Central memory CD8-positive, alpha-beta T cell (primary cell): Measurements from ENCODE around the gene SPRED2.
A peak's percentile ranks its signal among the peaks of the same experiment; 100 is the strongest.

Source experiments
- ATAC-seq: fragments of 150-1000 bp; cut with Tn5 transposase; replicated peaks from 2 replicates; pipeline ENCODE4 v1.10.0; 2022; ENCODE audit warnings: mild to moderate bottlenecking, moderate FRiP score, moderate number of reproducible peaks; ENCODE audit not compliant: poor library complexity, severe bottlenecking; ENCODE audit errors: extremely low read depth
- DNase-seq, 2 donors: peaks; one replicate each; pipeline ENCODE4 v3.0.0; 2021; ENCODE audit warnings: low spot score in 2 of 2
- H3K27ac Mint-ChIP-seq: one replicate; pipeline ENCODE4 v1.8.0; 2022; ENCODE audit warnings: low read depth, mild to moderate bottlenecking, moderate library complexity, mixed read lengths
- H3K27me3 Mint-ChIP-seq: one replicate; pipeline ENCODE4 v1.8.0; 2022; ENCODE audit warnings: mixed read lengths
- H3K36me3 Mint-ChIP-seq: one replicate; pipeline ENCODE4 v1.8.0; 2022; ENCODE audit warnings: mild to moderate bottlenecking, moderate library complexity, mixed read lengths; ENCODE audit not compliant: insufficient read depth
- H3K4me1 Mint-ChIP-seq: one replicate; pipeline ENCODE4 v1.8.0; 2022; ENCODE audit warnings: mixed read lengths
- H3K4me3 Mint-ChIP-seq: one replicate; pipeline ENCODE4 v1.8.0; 2022; ENCODE audit warnings: mild to moderate bottlenecking, moderate library complexity, mixed read lengths
- H3K9me3 Mint-ChIP-seq: one replicate; pipeline ENCODE4 v1.8.0; 2022; ENCODE audit warnings: mixed read lengths

SPRED2 gene

DNA sequence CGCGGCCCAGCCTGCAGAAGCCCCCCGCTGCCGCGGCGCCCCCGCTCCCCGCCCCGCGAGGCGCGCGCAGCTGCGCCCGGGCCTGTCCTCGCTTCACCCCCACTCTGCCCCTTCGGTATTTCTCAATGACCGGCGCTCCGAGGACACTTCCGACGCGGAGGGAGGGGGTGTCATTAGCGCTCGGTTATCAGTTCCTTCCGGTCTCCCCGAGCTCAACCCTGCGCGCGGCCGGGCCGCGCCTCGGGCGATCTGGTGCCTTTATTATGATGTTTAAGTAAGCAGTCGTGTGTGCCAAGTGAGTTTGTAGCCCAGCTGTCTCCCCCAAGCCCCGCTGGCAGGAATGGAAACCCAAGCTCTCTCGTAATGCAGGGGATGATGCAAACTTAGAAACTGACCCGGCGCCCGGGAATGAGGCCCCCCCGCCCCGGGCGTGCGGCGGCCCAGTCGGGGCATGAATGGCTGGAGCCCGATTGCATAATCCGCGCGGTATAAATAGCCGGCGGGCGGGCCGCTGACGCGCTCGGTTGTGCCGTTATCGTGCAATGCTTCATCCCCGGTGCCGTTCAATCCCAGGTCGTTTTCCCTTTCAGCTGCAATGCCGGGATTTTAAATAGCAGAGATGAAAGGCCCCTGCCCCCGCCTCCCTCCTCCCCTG is 3.9 kb upstream of the SPRED2 start:
- ATAC-seq = peak; percentile 26
- peaks cover 33% of the 10 kb centered on the region for H3K27me3 Mint-ChIP-seq

GRCh38 chr2:65435625-65436168 is 3.3 kb upstream of the SPRED2 start:
- no peaks in the 10 kb centered on the region for H3K9me3 Mint-ChIP-seq
- DNase-seq (no peak), ATAC-seq (no peak)
- H3K4me1 Mint-ChIP-seq = peaks cover 29% of the 10 kb centered on the region
- peaks cover 2% of the 10 kb centered on the region for H3K36me3 Mint-ChIP-seq
- H3K27ac Mint-ChIP-seq = no peak overlapping the region
- peak overlapping the region; percentile 95 for H3K4me3 Mint-ChIP-seq
- H3K27me3 Mint-ChIP-seq = peaks cover 33% of the 10 kb centered on the region

More for the DNA sequence above, 3.9 kb upstream of the SPRED2 start:
- H3K36me3 Mint-ChIP-seq = peaks cover 2% of the 10 kb centered on the region
- H3K4me1 Mint-ChIP-seq = peaks cover 27% of the 10 kb centered on the region
- H3K9me3 Mint-ChIP-seq = no peaks in the 10 kb centered on the region
- peak overlapping the region; percentile 95 for H3K4me3 Mint-ChIP-seq
- DNase-seq = no peak
- H3K27ac Mint-ChIP-seq = no peak overlapping the region

DNA sequence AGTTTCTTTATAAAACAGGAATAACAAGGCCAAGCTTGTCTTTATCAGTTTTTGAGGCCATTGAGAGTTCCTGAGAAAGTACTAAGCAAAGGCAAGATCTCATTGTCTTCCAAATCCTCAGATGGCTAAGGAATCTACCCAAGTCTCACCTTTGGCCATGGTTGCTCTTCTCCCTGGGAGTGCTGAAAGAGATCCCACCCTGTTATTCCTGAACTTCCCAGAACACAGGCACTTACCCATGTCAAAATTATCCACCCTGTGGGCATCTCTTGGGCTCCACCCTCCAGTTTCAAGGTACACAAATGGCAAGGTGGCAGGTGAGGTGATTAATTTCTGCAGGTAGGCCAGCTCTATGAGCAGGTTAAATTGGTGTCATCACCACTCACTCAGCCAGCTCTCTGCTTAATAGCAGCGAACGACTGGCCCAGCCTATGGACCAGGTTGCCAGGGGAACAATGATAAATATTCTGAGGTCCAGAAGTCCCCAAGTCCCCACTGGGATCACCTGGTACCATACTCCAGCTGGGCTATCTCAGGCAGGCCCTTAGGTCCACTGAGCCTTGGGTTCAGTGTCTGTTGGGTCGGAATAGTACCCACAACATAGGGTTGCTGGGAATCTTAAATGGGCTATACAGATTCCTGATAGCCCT is 2.3 kb upstream of the SPRED2 start:
- Mint-ChIP-seq H3K4me1 (peaks cover 33% of the 10 kb centered on the region), H3K36me3 (peaks cover 5% of the 10 kb centered on the region), H3K27me3 (peaks cover 33% of the 10 kb centered on the region), H3K27ac (no peak overlapping the region), H3K9me3 (no peaks in the 10 kb centered on the region), H3K4me3 (peak overlapping the region; percentile 95)
- no peak for DNase-seq
- ATAC-seq = no peak

DNA sequence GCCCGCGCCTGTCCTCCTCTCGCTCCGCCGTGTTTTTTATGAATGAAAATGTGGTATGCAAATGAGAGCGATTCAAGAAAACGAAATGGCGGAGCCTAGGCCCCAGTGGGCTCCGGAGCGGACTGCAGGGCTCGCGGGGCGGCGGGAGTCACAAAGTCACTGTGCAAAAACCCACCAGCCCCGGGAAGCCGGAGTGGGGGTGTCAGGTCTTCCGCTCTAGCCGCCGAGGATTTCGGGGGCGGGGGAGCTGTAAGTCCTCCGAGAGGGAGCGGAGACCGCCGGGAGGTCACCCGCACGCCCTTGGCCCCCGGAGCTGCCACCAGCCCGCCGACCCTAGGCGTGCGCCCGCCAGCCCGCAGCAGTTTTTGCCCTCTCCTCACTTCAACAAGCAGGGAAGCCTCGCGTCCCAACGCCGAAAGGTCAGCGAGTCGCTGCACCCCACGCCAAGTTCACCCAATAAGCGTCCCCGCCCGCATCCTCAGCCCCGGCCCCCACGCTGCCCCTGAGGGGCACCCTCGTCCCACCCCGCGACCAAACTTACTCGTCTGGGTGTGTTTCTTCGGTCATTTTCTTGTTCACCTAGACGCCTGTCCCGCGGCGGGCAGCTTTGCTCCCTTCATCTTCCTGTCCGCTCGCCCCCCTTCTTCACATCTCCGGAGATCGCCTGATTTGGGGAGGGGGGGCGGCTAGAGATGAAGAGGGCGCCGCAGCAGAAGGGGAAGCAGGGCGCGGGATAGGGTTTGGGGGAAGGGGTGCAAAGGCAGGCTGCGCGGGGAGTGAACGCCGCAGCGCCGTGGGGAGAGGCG is 775 bp downstream of the SPRED2 start:
- H3K27me3 Mint-ChIP-seq = peaks cover 24% of the 10 kb centered on the region
- H3K36me3 Mint-ChIP-seq = peaks cover 5% of the 10 kb centered on the region
- H3K27ac Mint-ChIP-seq = peak overlapping the region; percentile 90
- H3K4me1 Mint-ChIP-seq = peaks cover 29% of the 10 kb centered on the region
- DNase-seq (peak; percentile 31), ATAC-seq (peak; percentile 59)
- H3K4me3 Mint-ChIP-seq = peak overlapping the region; percentile 92
- no peaks in the 10 kb centered on the region for H3K9me3 Mint-ChIP-seq

- ATAC-seq (peak; percentile 73), DNase-seq (peak; percentile 38 to 57)
- peak overlapping the region; percentile 8 for H3K27ac Mint-ChIP-seq
- peaks cover 21% of the 10 kb centered on the region for H3K4me1 Mint-ChIP-seq
- peak overlapping the region; percentile 92 for H3K4me3 Mint-ChIP-seq
- H3K27me3 Mint-ChIP-seq = peaks cover 16% of the 10 kb centered on the region
- peaks cover 5% of the 10 kb centered on the region for H3K36me3 Mint-ChIP-seq
- H3K9me3 Mint-ChIP-seq = no peaks in the 10 kb centered on the region
Observed at GRCh38 chr2:65430603-65431420, 1.6 kb downstream of the SPRED2 start.

GRCh38 chr2:65429786-65430602 is 2.4 kb downstream of the SPRED2 start:
- Mint-ChIP-seq H3K4me3 (peak overlapping the region; percentile 92), H3K36me3 (peaks cover 5% of the 10 kb centered on the region), H3K9me3 (no peaks in the 10 kb centered on the region), H3K27ac (peak overlapping the region; percentile 8), H3K4me1 (peaks cover 16% of the 10 kb centered on the region), H3K27me3 (peaks cover 8% of the 10 kb centered on the region)
- no peak for DNase-seq
- no peak for ATAC-seq

DNA sequence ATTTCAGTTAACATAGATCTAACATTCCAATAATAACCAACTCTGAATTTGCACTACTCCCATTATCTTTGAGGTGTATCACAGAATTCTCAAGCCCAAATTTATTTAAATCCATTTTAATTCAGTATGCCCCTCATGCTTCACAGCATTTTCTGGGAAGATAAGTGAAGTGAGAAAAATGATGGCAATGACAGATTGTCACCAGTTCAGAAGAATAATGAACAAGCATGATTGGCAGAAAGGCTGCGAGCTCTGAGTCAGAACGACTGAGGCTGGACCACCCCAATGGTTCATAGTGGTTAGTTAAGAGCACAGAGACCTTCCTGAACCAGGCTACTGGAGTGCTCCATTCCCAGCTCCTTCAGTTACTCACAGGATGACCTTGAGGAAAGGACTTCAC is 4.9 kb downstream of the SPRED2 start:
- ATAC-seq = no peak
- DNase-seq = no peak
- H3K27ac Mint-ChIP-seq = no peak overlapping the region
- H3K4me1 Mint-ChIP-seq = peaks cover 9% of the 10 kb centered on the region
- peaks cover 5% of the 10 kb centered on the region for H3K36me3 Mint-ChIP-seq
- H3K9me3 Mint-ChIP-seq = no peaks in the 10 kb centered on the region
- no peak overlapping the region for H3K4me3 Mint-ChIP-seq
- no peaks in the 10 kb centered on the region for H3K27me3 Mint-ChIP-seq

- Mint-ChIP-seq H3K9me3 (no peaks in the 10 kb centered on the region), H3K27ac (no peak overlapping the region), H3K36me3 (peaks cover 2% of the 10 kb centered on the region), H3K27me3 (no peaks in the 10 kb centered on the region), H3K4me1 (peaks cover 7% of the 10 kb centered on the region), H3K4me3 (no peak overlapping the region)
- ATAC-seq = no peak
- DNase-seq = no peak
Observed at GRCh38 chr2:65425276-65425675, 7.1 kb downstream of the SPRED2 start.

DNA sequence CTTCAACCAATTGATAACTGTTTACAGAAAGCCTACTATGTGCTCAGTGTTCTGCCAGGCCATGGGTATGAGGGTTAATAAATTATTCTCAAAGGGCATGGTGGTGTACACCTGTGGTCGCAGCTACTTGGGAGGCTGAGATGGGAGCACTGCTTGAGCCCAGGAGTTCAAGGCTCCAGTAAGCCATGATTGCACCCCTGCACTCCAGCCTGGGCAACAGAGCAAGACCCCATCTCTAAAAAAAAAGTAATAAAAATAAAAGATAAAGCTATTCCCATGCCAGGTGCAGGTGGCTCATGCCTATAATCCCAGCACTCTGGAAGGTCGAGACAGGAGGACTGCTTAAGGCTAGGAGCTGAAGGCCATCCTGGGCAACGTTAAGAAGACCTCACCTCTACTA is 8.0 kb downstream of the SPRED2 start:
- ATAC-seq = no peak
- Mint-ChIP-seq H3K27me3 (no peaks in the 10 kb centered on the region), H3K36me3 (peaks cover 2% of the 10 kb centered on the region), H3K9me3 (no peaks in the 10 kb centered on the region), H3K4me1 (peaks cover 7% of the 10 kb centered on the region), H3K4me3 (no peak overlapping the region), H3K27ac (no peak overlapping the region)
- DNase-seq = no peak

DNA sequence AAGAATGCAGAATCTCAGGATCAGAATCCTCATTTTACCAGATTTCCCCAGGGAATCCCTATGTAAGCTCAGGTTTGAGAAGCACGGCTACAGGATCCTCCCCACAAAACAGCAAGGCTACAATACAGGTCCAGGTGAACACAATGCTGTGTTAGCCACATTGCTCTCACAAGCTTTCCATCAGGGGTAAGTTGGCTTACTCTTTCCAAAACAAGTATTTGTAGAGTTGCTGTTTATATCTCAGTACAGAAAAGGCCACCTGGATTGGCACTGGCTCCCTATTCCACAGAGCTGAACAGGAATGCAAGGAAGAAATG is 11.0 kb downstream of the SPRED2 start:
- Mint-ChIP-seq H3K4me1 (peaks cover 24% of the 10 kb centered on the region), H3K9me3 (no peaks in the 10 kb centered on the region), H3K4me3 (no peak overlapping the region), H3K36me3 (peaks cover 2% of the 10 kb centered on the region), H3K27me3 (no peaks in the 10 kb centered on the region), H3K27ac (no peak overlapping the region)
- DNase-seq = no peak
- ATAC-seq = no peak

GRCh38 chr2:65420712-65421431 is 11.5 kb downstream of the SPRED2 start:
- peaks cover 3% of the 10 kb centered on the region for H3K36me3 Mint-ChIP-seq
- no peak overlapping the region for H3K4me3 Mint-ChIP-seq
- no peak overlapping the region for H3K27ac Mint-ChIP-seq
- H3K9me3 Mint-ChIP-seq = no peaks in the 10 kb centered on the region
- DNase-seq (no peak), ATAC-seq (no peak)
- H3K4me1 Mint-ChIP-seq = peaks cover 24% of the 10 kb centered on the region
- H3K27me3 Mint-ChIP-seq = no peaks in the 10 kb centered on the region
